Nephron progenitor cell (in vitro differentiated cells): ENCODE data around the gene SLC2A13.

Source experiments
- DNase-seq: peaks from one replicate; pipeline ENCODE4 v3.0.0; 2021
- H3K27ac Mint-ChIP-seq: 2 replicates; pipeline ENCODE4 v1.8.0; 2021; ENCODE audit warnings: mild to moderate bottlenecking, moderate library complexity, mixed read lengths
- H3K27me3 Mint-ChIP-seq: 2 replicates; pipeline ENCODE4 v1.8.0; 2021; ENCODE audit warnings: mild to moderate bottlenecking, low read depth, mixed read lengths; ENCODE audit not compliant: poor library complexity
- H3K36me3 Mint-ChIP-seq: 2 replicates; pipeline ENCODE4 v1.8.0; 2021; ENCODE audit warnings: low read depth, mixed read lengths
- H3K4me1 Mint-ChIP-seq: 2 replicates; pipeline ENCODE4 v1.8.0; 2021; ENCODE audit warnings: mixed read lengths
- H3K4me3 Mint-ChIP-seq: 2 replicates; pipeline ENCODE4 v1.8.0; 2021; ENCODE audit warnings: mild to moderate bottlenecking, moderate library complexity, mixed read lengths
- H3K9me3 Mint-ChIP-seq: 2 replicates; pipeline ENCODE4 v1.8.0; 2021; ENCODE audit warnings: mild to moderate bottlenecking, moderate library complexity, mixed read lengths
- TF ChIP-seq, protein P1 (sequence below): fragments of 200-600 bp; sonication (generic); IDR thresholded peaks from 2 replicates; pipeline ENCODE4 v1.5.0; 2021; ENCODE audit warnings: antibody characterized with exemption

SLC2A13 gene

DNA sequence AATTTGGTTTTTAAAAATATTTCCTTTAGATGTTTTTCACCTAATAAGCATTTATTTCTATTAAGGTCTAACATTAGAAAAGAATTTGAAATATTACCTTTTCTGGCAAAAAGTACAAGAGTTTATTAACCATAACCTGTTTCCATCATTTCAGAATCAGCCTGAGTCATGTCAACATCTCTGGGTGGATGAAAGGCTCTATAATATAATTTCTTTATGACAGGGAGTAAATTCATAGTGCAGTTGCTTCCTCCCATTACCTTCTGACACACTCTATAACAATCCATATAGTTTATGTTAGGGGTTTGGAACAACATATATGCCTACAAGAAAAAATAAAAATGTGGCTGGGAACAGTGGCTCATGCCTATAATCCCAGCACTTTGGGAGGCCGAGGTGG is 134.5 kb downstream of the SLC2A13 start:
- no peak overlapping the region for H3K27ac Mint-ChIP-seq
- TF ChIP-seq, protein P1, sequence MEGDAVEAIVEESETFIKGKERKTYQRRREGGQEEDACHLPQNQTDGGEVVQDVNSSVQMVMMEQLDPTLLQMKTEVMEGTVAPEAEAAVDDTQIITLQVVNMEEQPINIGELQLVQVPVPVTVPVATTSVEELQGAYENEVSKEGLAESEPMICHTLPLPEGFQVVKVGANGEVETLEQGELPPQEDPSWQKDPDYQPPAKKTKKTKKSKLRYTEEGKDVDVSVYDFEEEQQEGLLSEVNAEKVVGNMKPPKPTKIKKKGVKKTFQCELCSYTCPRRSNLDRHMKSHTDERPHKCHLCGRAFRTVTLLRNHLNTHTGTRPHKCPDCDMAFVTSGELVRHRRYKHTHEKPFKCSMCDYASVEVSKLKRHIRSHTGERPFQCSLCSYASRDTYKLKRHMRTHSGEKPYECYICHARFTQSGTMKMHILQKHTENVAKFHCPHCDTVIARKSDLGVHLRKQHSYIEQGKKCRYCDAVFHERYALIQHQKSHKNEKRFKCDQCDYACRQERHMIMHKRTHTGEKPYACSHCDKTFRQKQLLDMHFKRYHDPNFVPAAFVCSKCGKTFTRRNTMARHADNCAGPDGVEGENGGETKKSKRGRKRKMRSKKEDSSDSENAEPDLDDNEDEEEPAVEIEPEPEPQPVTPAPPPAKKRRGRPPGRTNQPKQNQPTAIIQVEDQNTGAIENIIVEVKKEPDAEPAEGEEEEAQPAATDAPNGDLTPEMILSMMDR: no peak
- peaks cover 11% of the 10 kb centered on the region for H3K9me3 Mint-ChIP-seq
- DNase-seq: no peak
- H3K4me1 Mint-ChIP-seq: no peaks in the 10 kb centered on the region
- H3K36me3 Mint-ChIP-seq: peaks cover 7% of the 10 kb centered on the region
- H3K4me3 Mint-ChIP-seq: no peak overlapping the region
- peaks cover 6% of the 10 kb centered on the region for H3K27me3 Mint-ChIP-seq

DNA sequence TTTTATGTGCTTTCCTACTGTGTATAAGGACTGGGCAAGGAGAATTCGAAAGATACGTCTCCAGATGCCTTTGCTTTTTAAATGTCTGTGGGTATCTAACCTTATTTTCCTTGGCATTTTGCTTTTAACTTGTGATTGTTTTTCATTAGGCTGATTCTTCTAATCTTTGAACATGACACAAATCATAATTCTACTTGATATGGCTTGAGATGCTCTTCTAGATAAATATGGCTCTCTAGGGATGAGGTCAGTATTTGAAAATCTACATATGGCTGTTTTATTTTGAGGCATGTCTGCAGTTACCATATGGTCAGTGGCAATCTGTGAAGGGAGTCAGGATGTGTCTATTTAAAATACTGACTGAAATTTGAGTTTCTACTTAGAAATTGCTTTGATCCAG is 139.2 kb downstream of the SLC2A13 start:
- peaks cover 6% of the 10 kb centered on the region for H3K27me3 Mint-ChIP-seq
- TF ChIP-seq, protein P1: no peak
- peaks cover 11% of the 10 kb centered on the region for H3K9me3 Mint-ChIP-seq
- H3K4me1 Mint-ChIP-seq: no peaks in the 10 kb centered on the region
- H3K36me3 Mint-ChIP-seq: peaks cover 7% of the 10 kb centered on the region
- no peak for DNase-seq
- no peak overlapping the region for H3K4me3 Mint-ChIP-seq
- H3K27ac Mint-ChIP-seq: no peak overlapping the region

DNA sequence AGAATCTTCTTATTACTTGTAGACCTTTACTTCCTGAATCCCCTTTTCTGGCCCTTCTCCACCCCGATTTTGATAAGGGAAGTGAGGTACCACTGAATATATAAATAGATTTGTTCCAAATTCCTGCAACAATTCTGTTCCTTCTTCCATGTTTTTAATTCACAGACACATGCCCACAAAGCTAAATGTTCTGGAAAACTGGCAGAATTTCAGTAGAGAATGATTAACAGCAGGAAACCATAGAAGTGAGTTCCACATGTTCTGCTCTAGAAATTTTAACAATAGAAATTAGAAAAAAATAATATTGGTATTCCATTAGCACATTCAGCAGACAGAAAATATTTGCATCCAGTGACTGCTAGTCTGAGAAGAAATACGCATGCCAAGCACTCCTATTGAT is 139.6 kb downstream of the SLC2A13 start:
- DNase-seq: no peak
- peaks cover 7% of the 10 kb centered on the region for H3K36me3 Mint-ChIP-seq
- H3K27me3 Mint-ChIP-seq: peaks cover 6% of the 10 kb centered on the region
- H3K27ac Mint-ChIP-seq: no peak overlapping the region
- H3K9me3 Mint-ChIP-seq: peaks cover 11% of the 10 kb centered on the region
- no peak overlapping the region for H3K4me3 Mint-ChIP-seq
- TF ChIP-seq, protein P1: no peak
- no peaks in the 10 kb centered on the region for H3K4me1 Mint-ChIP-seq

DNA sequence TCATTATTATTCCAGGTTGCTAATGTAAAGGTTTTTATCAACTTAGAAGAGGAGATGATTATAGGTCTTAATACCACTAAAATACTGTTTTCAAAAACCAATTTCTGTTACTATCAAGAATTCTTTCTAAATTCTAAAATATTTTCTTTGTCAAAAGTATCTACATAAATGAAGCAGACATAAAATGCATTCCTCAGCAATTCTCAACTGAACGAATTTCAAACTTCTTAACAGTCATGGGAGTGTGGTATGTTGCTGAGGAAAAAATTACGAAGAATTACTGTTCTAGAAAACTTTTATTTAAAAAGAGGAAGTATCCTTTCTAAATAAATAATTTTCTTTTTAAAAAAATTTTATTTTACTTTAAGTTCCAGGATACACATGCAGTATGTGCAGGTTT is 146.4 kb downstream of the SLC2A13 start:
- DNase-seq: no peak
- Mint-ChIP-seq H3K27ac (no peak overlapping the region), H3K9me3 (no peaks in the 10 kb centered on the region), H3K4me1 (no peaks in the 10 kb centered on the region), H3K4me3 (no peak overlapping the region), H3K27me3 (no peaks in the 10 kb centered on the region), H3K36me3 (no peaks in the 10 kb centered on the region)
- TF ChIP-seq, protein P1: no peak

DNA sequence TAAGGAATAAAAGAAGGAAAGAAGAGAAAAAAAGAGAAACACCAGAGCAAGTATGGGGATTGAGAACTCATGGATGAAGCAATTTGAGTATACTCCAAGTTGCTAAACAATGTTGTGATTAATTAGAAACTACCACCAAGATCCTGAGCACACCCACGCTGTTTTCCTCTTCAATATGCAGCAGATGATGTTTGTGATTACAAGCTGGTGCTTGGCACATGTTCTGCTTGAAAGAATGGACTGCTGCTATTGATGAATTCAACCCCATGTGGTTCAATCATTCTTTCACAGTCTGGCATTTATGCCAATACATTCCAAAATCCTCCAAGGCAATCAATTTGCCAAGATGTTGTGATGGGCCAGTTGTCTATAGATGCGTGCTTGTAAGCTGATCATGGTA is 146.8 kb downstream of the SLC2A13 start:
- Mint-ChIP-seq H3K4me1 (peaks cover 2% of the 10 kb centered on the region), H3K4me3 (no peak overlapping the region)

DNA sequence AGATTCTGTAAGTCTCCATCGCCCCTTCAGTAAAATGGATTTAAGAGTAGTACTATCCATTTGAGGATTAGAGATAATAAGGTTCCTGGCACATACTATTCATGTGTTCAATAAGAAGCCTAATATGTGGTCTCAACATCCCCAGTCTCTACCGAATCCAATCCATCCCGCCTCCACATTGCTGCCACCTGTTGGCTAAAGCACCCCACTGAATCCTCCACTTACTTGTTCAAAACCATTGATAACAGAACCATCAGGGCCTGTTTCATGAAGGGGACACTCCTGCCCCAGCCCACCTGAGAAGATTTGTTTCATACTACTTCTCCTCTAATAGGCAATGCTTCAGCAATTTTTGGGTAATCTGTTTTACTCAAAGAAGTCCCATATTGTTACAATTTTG is 147.5 kb downstream of the SLC2A13 start:
- Mint-ChIP-seq H3K4me1 (peaks cover 4% of the 10 kb centered on the region), H3K36me3 (no peaks in the 10 kb centered on the region), H3K27me3 (no peaks in the 10 kb centered on the region), H3K27ac (peak overlapping the region; percentile 4), H3K9me3 (no peaks in the 10 kb centered on the region), H3K4me3 (no peak overlapping the region)
- TF ChIP-seq, protein P1: no peak
- no peak for DNase-seq

More for the DNA sequence above, 146.8 kb downstream of the SLC2A13 start:
- no peak for DNase-seq
- H3K9me3 Mint-ChIP-seq: no peaks in the 10 kb centered on the region
- no peaks in the 10 kb centered on the region for H3K36me3 Mint-ChIP-seq
- no peak overlapping the region for H3K27ac Mint-ChIP-seq
- no peaks in the 10 kb centered on the region for H3K27me3 Mint-ChIP-seq
- TF ChIP-seq, protein P1: no peak
